ENCODE measurements around the gene CYP19A1.

Gene CYP19A1

DNA sequence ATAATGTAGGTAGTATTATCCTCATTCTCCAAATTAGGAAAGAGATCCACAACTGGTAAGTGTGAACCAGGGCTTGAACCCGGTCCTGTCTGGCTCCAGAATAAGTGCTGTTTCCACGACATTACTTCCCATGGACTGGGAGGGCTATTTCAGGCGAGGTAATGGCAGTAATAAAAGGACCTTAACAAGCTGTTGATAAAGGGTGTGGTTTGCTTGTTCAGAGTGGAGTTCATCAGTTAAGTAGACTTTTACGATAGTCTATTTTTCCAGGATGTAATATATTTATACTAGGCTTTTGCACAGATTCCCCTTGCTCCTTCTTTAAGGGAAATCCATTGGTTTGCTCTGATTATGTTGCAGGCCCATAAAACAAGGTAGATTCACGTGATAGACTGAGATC, 155.3 kb downstream of the CYP19A1 start:
- no peaks in the 10 kb centered on the region for H3K4me1 ChIP-seq (ENCODE audit: insufficient read depth, low read length)
- no peak overlapping the region for H3K4me3 ChIP-seq (ENCODE audit: low read length)
- no peaks in the 10 kb centered on the region for H3K9me3 ChIP-seq (ENCODE audit: low read length)
- no peak overlapping the region for H2AFZ ChIP-seq (ENCODE audit: low read depth, low read length)
- no peaks in the 10 kb centered on the region for H3K27me3 ChIP-seq (ENCODE audit: insufficient read depth, low read length)
- no peaks in the 10 kb centered on the region for H3K36me3 ChIP-seq (ENCODE audit: insufficient read depth, low read length)

DNA sequence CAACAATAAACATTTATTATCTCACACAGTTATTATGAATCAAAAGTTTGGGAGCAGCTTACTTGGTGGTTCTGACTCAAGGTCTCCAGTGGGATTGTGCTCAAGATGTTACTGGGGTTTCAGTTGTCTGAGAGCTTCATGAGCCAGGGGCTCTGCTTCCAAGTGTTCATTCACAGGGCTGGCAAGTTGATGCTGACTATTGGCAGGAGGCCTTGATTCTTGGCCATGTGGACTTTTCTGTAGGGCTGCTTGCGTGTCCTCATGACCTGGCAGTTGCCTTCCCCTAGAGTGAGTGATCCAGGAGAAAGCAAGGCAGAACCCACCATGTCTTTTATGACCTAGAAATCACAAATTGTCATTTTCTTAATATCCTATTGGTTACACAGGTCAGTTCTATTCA, 156.5 kb downstream of the CYP19A1 start:
- Histone ChIP-seq H2AFZ (ENCODE audit: low read depth, low read length) (no peak overlapping the region), H3K9me3 (ENCODE audit: low read length) (no peaks in the 10 kb centered on the region), H3K4me1 (ENCODE audit: insufficient read depth, low read length) (no peaks in the 10 kb centered on the region)

DNA sequence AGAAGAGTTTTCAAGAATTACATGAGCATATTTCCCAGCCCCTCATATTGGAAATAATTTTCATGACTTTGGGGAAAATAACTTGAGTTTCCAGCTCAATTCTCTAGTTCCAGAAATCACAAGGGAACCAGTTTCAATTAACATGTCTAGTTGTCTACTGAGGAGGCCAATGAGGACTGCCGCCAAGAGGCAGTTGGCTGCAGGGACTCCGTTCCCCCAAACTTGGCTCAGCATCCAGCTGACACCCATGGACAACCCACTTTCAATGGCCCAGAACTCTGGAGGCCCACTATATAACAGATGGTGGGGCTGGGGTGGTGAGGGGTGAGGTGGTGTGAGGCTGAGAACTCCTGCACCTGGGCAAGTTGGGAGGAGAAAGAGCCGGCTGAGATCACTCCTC, 157.2 kb downstream of the CYP19A1 start:
- Histone ChIP-seq H3K9me3 (ENCODE audit: low read length) (no peaks in the 10 kb centered on the region), H2AFZ (ENCODE audit: low read depth, low read length) (no peak overlapping the region), H3K36me3 (ENCODE audit: insufficient read depth, low read length) (no peaks in the 10 kb centered on the region), H3K4me1 (ENCODE audit: insufficient read depth, low read length) (no peaks in the 10 kb centered on the region), H3K27me3 (ENCODE audit: insufficient read depth, low read length) (no peaks in the 10 kb centered on the region), H3K4me3 (ENCODE audit: low read length) (no peak overlapping the region)

More for the DNA sequence above, 156.5 kb downstream of the CYP19A1 start:
- no peaks in the 10 kb centered on the region for H3K36me3 ChIP-seq (ENCODE audit: insufficient read depth, low read length)
- H3K4me3 ChIP-seq (ENCODE audit: low read length) = no peak overlapping the region
- H3K27me3 ChIP-seq (ENCODE audit: insufficient read depth, low read length) = no peaks in the 10 kb centered on the region

DNA sequence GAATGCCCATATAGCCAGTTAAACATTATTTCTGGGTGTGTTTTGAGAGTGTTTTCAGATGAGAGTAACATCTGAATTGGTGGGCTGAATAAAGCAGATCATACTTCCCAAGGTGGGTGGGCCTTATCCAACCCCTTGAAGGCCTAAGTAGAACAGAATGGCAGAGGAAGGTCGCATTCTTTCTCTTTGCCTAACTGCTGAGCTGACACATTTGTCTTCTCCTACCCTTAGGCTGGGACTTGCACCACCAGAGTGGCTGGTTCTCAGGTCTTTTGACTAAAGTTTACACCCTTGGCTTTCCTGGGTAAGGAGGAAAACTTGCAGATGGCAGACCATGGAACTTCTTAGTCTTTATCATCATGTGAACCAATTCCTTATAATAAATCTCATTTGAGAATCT, 157.9 kb downstream of the CYP19A1 start:
- Histone ChIP-seq H3K4me1 (ENCODE audit: insufficient read depth, low read length) (no peaks in the 10 kb centered on the region), H3K36me3 (ENCODE audit: insufficient read depth, low read length) (no peaks in the 10 kb centered on the region), H2AFZ (ENCODE audit: low read depth, low read length) (no peak overlapping the region), H3K9me3 (ENCODE audit: low read length) (no peaks in the 10 kb centered on the region), H3K27me3 (ENCODE audit: insufficient read depth, low read length) (no peaks in the 10 kb centered on the region), H3K4me3 (ENCODE audit: low read length) (no peak overlapping the region)

DNA sequence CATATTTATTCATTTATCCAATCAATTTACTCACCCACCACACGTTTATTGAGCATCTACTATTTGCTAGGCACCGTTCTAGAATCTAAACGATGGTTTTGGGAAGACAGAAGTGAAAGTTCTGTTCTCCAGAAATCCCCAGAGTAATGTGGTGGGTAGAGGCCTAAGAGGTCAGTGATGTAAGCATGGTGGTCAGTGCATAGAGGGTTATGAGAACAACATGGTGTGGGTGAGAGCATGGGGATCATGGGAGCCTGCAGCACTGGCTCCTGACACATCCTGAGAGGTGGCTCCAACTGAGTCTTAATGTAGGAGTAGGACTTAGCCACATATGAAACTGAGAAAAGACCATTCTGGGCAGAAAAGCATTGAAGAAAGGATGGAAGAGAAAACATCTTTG, 158.4 kb downstream of the CYP19A1 start:
- no peak overlapping the region for H2AFZ ChIP-seq (ENCODE audit: low read depth, low read length)
- H3K4me1 ChIP-seq (ENCODE audit: insufficient read depth, low read length) = no peaks in the 10 kb centered on the region
- H3K27me3 ChIP-seq (ENCODE audit: insufficient read depth, low read length) = no peaks in the 10 kb centered on the region
- H3K4me3 ChIP-seq (ENCODE audit: low read length) = no peak overlapping the region
- no peaks in the 10 kb centered on the region for H3K9me3 ChIP-seq (ENCODE audit: low read length)
- H3K36me3 ChIP-seq (ENCODE audit: insufficient read depth, low read length) = no peaks in the 10 kb centered on the region

DNA sequence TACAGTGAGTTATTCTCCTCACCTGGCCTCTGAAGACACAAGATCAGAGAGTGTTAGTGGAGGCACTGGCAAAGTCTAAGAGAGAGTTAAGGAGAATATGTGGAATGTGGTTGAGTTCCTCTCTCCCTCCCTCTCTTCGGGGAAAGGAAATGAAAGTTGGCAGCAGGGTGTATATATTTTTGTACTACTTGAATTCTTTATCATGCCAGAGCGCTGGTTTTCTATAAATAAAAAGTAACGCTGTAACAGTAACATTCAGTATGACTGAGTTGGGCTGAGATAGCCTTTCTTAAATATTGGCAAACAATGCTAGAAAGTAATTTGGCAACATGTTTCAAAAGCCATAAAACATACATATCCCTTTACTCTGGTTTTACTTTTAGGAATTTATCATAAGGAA, 166.2 kb downstream of the CYP19A1 start:
- Histone ChIP-seq H2AFZ (ENCODE audit: low read depth, low read length) (no peak overlapping the region), H3K27me3 (ENCODE audit: insufficient read depth, low read length) (no peaks in the 10 kb centered on the region), H3K4me1 (ENCODE audit: insufficient read depth, low read length) (no peaks in the 10 kb centered on the region), H3K4me3 (ENCODE audit: low read length) (no peak overlapping the region), H3K36me3 (ENCODE audit: insufficient read depth, low read length) (no peaks in the 10 kb centered on the region), H3K9me3 (ENCODE audit: low read length) (no peaks in the 10 kb centered on the region)

DNA sequence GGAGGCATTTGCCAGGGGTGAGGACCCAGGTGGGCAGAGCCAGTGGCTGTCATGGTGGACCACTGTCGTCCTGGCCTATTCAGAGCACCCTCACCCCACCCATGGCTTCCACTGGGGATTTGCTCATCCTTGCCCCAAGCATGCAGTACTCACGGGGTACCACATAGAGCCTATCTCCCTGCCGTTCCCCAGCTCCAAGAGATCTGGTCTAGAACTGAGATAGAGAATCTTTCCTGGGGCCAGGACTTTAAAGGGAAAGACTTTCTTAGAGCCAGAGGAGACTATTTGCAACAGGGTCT, 166.8 kb downstream of the CYP19A1 start:
- no peaks in the 10 kb centered on the region for H3K4me1 ChIP-seq (ENCODE audit: insufficient read depth, low read length)

DNA sequence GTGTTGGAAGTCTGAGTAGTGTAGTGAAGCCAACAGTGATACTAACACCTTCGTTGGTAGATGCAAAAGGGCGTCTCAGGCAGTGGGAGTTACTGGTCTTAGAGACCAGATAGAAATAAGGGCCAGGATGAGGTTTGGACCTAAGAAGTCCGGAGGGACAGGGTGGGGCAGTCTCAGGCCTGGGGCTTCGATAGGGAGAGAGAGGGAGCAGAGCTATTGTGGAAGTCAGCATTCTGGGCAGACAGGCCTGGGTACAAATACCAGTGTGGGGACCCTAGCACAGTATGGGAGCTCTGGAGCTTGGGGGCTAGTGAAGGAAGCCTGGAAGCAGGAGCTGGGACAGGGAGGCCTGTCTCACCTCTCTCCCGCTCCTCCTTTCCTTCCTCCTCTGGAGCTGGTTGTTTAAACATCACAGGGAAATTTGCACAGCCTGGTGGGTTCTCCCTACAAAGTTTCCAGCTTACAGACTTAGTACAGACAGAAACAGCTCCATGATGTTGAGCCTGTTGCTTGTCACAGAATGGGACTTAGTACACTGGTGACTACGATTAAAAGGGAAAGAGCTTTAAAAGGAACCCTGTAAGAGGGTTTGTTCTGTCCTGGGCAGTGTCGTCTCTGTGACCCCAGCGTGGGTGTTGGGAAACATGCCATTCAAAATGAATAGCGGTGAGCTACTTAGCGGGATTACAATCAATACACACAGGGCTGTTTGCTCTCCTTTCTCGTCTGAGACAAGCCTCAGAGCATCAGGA, 167.3 kb downstream of the CYP19A1 start:
- Histone ChIP-seq H3K9me3 (ENCODE audit: low read length) (no peaks in the 10 kb centered on the region), H3K4me3 (ENCODE audit: low read length) (no peak overlapping the region), H3K36me3 (ENCODE audit: insufficient read depth, low read length) (no peaks in the 10 kb centered on the region), H3K27me3 (ENCODE audit: insufficient read depth, low read length) (no peaks in the 10 kb centered on the region), H2AFZ (ENCODE audit: low read depth, low read length) (no peak overlapping the region), H3K4me1 (ENCODE audit: insufficient read depth, low read length) (no peaks in the 10 kb centered on the region)

More for the DNA sequence above, 166.8 kb downstream of the CYP19A1 start:
- Histone ChIP-seq H3K27me3 (ENCODE audit: insufficient read depth, low read length) (no peaks in the 10 kb centered on the region), H3K36me3 (ENCODE audit: insufficient read depth, low read length) (no peaks in the 10 kb centered on the region), H3K9me3 (ENCODE audit: low read length) (no peaks in the 10 kb centered on the region), H2AFZ (ENCODE audit: low read depth, low read length) (no peak overlapping the region), H3K4me3 (ENCODE audit: low read length) (no peak overlapping the region)

DNA sequence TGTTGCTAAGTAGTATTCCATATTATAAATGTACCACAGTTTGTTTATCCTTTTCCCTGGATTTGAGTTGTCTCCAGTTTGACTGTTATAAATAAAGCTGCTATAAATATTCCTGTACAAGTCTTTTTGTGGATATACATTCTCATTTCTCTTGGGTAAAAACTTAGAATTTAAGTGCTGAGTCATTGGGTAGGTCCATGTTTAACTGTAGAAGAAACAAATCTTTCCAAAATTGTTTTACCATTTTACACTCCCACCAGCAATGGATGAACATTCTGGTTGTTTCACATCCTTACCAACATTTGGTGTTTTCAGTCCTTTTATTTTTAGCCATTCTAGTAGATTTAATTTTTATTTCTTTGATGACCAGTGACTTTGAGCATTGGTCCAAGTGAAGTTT, 169.7 kb downstream of the CYP19A1 start:
- no peaks in the 10 kb centered on the region for H3K27me3 ChIP-seq (ENCODE audit: insufficient read depth, low read length)
- H3K36me3 ChIP-seq (ENCODE audit: insufficient read depth, low read length) = no peaks in the 10 kb centered on the region
- no peaks in the 10 kb centered on the region for H3K4me1 ChIP-seq (ENCODE audit: insufficient read depth, low read length)
- H3K9me3 ChIP-seq (ENCODE audit: low read length) = no peaks in the 10 kb centered on the region
- H2AFZ ChIP-seq (ENCODE audit: low read depth, low read length) = no peak overlapping the region
- no peak overlapping the region for H3K4me3 ChIP-seq (ENCODE audit: low read length)

DNA sequence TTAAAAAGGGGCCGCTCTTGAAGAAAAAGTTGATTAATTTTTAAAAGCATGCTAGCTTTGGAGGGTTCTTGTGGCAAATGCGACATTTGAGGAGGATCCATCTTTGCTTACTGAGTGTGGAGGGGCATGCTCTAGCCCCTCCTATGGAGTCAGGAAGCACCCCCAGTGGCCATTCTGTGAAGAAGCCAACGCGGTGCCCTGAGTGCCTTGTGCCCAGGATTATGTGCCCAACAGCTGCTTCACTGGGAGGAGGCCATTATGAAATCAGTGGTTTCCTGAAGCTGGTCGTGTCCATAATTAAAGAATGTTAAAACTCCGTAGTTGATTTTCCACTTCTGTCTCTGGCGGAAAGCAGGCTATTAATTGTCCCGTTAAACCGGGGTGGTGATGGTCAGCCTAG, 174.6 kb downstream of the CYP19A1 start:
- Histone ChIP-seq H3K4me1 (ENCODE audit: insufficient read depth, low read length) (no peaks in the 10 kb centered on the region), H3K4me3 (ENCODE audit: low read length) (no peak overlapping the region), H2AFZ (ENCODE audit: low read depth, low read length) (no peak overlapping the region), H3K27me3 (ENCODE audit: insufficient read depth, low read length) (no peaks in the 10 kb centered on the region), H3K36me3 (ENCODE audit: insufficient read depth, low read length) (no peaks in the 10 kb centered on the region), H3K9me3 (ENCODE audit: low read length) (no peaks in the 10 kb centered on the region)

DNA sequence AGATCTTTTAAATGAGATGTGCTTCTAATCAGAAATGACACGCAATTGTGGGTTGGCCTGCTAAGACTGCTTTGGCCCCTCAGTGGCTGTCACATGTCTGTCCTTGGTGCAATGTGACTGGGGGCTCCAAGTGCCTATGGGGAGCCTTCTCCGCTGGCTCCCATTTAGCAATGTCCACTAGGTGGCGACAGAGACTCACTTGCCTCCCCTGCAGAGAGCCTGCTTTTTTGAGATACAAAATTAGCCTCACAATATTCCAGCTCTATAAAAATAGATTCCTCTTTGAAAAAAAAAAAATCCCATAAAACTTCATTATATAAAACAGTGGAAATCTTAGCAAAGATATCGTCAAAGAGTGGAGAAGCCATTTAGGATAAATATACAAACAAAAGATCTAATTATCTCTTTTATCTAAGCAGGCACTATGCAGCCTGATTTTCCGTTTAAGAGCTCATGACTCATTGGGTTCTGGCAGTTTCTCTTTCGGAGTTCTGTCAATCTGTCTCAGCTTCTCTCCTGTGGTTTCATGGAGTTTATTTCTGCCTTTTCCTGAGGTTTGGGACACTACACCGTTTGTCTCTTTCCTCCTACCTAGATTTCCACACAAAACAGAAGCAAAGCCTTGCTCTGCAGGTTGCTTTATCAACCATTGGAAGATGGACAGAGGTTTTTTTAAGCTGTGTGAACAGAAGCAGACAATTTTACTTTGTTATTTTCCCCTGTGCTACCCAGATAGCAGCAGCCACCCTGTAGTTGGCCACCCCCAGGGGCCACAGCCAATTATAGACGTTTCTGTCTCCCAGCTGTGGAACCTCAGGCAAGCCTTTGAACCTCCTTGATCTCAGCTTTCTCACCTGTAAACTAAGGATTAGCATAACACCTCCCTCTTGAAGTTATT, 175.3 kb downstream of the CYP19A1 start:
- Histone ChIP-seq H3K27me3 (ENCODE audit: insufficient read depth, low read length) (no peaks in the 10 kb centered on the region), H3K4me1 (ENCODE audit: insufficient read depth, low read length) (no peaks in the 10 kb centered on the region), H3K36me3 (ENCODE audit: insufficient read depth, low read length) (no peaks in the 10 kb centered on the region), H3K9me3 (ENCODE audit: low read length) (no peaks in the 10 kb centered on the region), H3K4me3 (ENCODE audit: low read length) (no peak overlapping the region), H2AFZ (ENCODE audit: low read depth, low read length) (peak overlapping the region; percentile 14)

DNA sequence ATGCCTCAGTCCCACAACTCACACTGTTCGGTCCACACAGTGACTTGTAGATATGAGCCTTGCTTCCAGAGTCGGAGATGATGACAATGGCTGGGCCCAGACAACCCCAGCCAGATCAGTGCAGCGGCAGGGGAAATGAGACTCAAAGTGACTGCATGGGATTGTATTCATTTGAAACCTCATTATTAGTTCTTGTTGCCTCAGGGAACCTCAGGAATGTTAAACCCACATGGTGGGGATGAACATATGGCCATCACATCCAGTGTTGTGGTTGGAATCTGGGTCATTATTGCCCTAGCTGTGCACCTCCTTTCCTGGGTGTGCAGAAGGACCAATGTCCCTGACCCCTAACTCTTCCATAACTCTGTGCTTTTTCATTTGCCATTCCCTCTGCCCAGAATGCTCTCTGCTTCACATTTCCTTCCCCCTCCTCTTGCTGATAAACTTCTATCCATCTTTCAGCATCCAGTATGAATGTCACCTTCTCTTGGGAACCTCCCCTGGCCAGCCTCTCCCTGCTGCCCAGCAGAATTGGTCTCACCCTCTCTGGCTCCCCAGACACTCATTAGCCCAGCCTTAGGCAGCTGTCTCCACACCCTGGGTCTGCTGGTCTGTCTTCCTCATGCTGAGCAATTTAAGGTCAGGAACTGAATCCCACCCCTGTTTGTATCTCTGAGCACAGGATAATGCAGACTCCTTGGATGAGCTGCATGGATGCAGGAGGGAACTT, 176.7 kb downstream of the CYP19A1 start:
- H3K4me1 ChIP-seq (ENCODE audit: insufficient read depth, low read length) = no peaks in the 10 kb centered on the region
- H3K27me3 ChIP-seq (ENCODE audit: insufficient read depth, low read length) = no peaks in the 10 kb centered on the region
- no peaks in the 10 kb centered on the region for H3K36me3 ChIP-seq (ENCODE audit: insufficient read depth, low read length)

DNA sequence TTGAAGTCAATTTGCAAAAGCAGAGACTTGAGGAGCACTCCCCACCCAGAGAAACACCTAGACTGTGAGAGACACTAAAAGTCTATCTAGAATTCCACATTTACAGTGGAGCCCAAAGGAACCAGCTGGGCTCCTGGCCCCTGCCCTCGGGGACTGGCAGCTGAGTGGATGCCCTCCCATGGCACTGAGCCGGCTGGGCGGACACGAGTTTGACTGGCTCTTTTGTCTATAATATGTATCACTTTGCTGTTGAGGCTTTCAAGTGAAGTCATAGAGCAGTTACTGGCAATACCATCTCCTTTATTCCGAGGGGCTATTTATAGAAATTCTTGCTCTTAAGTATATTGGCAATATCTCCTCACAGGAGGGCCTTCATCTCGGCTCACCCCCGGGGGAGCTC, 177.9 kb downstream of the CYP19A1 start:
- no peaks in the 10 kb centered on the region for H3K9me3 ChIP-seq (ENCODE audit: low read length)
- H3K4me1 ChIP-seq (ENCODE audit: insufficient read depth, low read length) = no peaks in the 10 kb centered on the region
- H2AFZ ChIP-seq (ENCODE audit: low read depth, low read length) = no peak overlapping the region
- peaks cover 6% of the 10 kb centered on the region for H3K27me3 ChIP-seq (ENCODE audit: insufficient read depth, low read length)
- no peaks in the 10 kb centered on the region for H3K36me3 ChIP-seq (ENCODE audit: insufficient read depth, low read length)
- H3K4me3 ChIP-seq (ENCODE audit: low read length) = no peak overlapping the region

More for the DNA sequence above, 176.7 kb downstream of the CYP19A1 start:
- no peak overlapping the region for H2AFZ ChIP-seq (ENCODE audit: low read depth, low read length)
- no peaks in the 10 kb centered on the region for H3K9me3 ChIP-seq (ENCODE audit: low read length)
- no peak overlapping the region for H3K4me3 ChIP-seq (ENCODE audit: low read length)

All from neuron (in vitro differentiated cells).